ENCODE measurements around the gene RFX1. TPM values are rescaled to one million over a fixed set of nuclear protein-coding genes. Genes with fewer than 3 reads are reported as not detected.
"Not testable (repeated sequence)": the region's sequence is repeated elsewhere in the genome, so short reads cannot be mapped to it uniquely, and the experiment has no call there.

Gene RFX1
- polyA plus RNA-seq, 3 donors = 4.4 to 5.8 (median 4.4) TPM

DNA sequence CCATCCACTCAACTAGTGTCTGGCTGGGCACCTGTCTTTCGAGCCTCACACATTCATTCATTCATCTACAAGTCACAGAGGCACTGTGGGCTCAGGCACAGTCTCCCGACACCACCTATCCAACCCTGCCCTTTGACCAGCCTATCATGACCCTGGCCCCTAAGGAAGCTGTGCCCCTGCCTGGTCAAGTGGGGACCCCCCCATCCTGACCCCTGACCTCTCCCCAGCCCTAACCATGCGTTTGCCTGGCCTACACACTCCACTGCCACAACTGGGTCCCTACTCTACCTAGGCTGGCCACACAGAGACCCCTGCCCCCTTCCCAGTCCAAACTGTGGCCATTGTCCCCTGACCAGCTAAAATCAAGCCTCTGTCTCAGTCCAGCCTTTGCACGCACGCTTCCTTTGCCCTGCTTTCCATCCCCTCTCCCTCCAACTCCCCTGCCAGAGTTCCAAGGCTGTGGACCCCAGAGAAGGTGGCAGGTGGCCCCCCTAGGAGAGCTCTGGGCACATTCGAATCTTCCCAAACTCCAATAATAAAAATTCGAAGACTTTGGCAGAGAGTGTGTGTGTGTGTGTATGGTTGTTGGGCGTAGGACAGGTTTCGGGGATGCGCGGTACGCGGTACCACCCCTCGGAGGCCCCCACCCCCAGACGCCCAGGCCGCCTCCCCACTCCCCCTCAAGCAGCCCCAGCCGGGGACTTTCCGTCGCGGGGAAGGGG is 25.0 kb upstream of the RFX1 start:
- H3K27ac ChIP-seq (ENCODE audit: low read depth, low read length) = no peak overlapping the region
- 16 to 28% (median 21%) methylated on average over 19 to 20 of the region's 20 CpGs for WGBS, 3 donors

DNA sequence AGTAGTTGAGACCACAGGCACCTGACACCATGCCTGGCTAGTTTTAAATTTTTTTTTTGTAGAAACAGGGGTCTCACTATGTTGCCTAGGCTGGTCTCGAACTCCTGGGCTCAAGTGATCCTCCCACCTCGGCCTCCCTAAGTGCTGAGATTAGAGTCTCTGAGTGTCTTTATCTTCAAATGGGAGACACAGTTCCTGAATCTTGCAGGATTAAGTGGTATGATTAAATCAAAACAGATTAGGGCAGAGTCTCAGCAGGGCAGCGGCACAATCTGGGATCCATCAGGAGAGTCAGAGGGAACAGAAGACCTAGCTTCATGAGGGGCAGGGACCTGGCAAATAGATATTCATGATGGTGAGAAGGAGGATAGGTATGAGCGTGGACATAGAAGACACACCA is 22.8 kb upstream of the RFX1 start:
- WGBS, 3 donors = 73 to 80% (median 79%) methylated on average over 4 of the region's 4 CpGs
- no peak overlapping the region for H3K27ac ChIP-seq (ENCODE audit: low read depth, low read length)

DNA sequence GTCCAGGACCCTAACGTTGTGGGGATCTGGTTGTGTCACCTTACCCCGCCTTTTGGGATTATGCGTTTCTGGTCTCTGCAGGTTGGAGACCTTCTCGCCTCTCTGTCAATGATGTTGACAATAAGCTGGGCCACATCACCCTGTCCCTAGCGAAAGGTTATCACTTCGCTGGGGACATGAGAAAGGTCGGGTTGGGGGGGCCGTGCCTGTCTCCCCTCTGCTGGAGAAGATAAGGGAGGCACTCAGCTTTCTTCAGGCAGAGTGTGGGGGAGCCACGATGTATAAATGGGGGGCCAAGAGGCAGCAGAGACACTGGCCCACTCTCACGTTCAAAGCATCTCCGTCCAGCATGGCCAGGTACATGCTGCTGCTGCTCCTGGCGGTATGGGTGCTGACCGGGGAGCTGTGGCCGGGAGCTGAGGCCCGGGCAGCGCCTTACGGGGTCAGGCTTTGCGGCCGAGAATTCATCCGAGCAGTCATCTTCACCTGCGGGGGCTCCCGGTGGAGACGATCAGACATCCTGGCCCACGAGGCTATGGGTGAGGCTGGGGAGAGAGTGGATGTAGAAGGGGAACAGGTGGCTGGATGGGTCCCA is 21.8 kb upstream of the RFX1 start, which contains the start of gene RLN3:
Gene RLN3 (plus strand): TSS at position 293 of the 595 bp plus-strand sequence. CDS start 57 bp downstream, at position 350.
- 60 to 79% (median 71%) methylated on average over 24 of the region's 24 CpGs for WGBS, 3 donors
- no peak within 1 kb of the TSS for H3K27ac ChIP-seq (ENCODE audit: low read depth, low read length)

DNA sequence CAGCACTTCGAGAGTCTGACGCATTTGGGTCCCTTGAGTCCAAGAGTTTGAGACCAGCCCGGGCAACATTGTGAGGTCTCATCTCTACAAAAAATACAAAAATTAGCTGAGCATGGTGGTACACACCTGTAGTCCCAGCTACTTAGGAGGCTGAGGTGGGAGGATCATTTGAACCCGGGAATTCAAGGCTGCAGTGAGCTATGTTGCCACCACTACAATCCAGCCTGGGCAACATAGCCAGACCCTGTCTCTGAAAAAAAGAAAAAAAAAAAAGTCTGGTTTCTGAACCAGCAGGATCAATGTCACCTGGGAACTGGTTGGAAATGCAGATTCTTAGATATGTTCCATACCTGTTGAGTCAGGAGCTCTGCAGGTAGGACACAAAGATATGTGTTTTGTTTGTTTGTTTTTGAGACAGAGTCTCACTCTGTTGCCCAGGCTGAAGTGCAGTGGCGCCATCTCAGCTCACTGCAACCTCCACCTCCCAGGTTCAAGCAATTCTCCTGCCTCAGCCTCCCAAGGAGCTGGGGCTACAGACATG is 20.6 kb upstream of the RFX1 start:
- H3K27ac ChIP-seq (ENCODE audit: low read depth, low read length) = not testable (repeated sequence)
- 87 to 90% (median 89%) methylated on average over 5 of the region's 5 CpGs for WGBS, 3 donors

DNA sequence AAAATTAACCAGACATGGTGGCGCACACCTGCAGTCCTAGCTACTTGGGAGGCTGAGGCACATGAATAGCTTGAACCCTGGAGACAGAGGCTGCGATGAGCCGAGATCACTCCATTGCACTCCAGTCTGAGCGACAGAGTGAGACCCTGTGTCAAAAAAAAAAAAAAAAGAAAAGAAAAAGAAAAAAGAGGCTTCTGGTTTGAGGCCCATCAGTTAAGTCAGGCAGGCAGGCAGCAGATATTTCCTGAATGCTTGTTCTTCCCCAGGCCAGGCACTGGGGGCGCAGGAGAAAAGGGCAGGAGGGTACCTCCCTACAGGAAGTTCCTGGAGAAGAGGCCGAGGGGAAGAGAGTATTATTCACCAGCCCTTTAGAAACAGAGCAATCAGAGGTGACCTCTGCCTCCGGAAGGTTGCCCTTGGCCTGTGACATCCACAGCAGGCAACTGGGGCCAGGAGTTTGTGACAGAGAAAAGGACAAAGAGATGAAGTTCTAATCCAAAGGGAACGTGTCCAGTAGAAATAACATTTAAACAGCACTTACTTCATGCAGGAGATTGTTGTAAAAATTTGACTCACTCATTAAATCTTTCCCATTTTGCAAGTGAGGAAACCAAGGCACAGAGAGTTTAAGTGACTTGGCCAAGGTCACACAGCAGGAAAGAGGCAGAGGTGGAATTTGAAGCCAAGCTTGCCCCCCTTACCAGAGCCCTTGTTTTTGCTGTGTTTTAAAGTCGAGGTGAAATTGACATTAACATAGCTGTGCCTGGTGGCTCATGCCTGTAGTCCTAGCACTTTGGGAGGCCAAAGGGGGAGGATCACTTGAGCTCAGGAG is 17.5 kb upstream of the RFX1 start:
- no peak overlapping the region for H3K27ac ChIP-seq (ENCODE audit: low read depth, low read length)

DNA sequence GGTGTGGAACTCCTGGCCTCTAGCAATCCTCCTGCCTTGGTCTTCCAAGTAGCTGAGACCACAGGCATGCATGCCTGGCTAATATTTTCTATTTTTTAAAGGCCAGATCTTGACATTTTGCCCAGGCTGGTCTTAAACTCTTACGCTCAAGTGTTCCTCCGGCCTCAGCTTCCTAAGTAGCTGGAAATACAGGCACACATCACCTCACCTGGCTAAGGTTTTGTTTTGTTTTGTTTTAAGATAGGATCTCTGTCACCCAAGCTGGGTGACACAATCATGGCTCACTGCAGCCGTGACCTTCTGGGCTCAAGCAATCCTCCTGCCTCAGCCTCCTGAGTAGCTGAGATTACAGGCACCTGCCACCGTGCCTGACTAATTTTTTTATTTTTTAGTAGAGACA is 16.3 kb upstream of the RFX1 start:
- 79 to 88% (median 84%) methylated on average over 4 of the region's 4 CpGs for WGBS, 3 donors
- H3K27ac ChIP-seq (ENCODE audit: low read depth, low read length) = no peak overlapping the region

More for the DNA sequence above, 17.5 kb upstream of the RFX1 start:
- 50 to 55% (median 53%) methylated on average over 9 of the region's 9 CpGs for whole genome bisulfite sequencing, 3 donors

DNA sequence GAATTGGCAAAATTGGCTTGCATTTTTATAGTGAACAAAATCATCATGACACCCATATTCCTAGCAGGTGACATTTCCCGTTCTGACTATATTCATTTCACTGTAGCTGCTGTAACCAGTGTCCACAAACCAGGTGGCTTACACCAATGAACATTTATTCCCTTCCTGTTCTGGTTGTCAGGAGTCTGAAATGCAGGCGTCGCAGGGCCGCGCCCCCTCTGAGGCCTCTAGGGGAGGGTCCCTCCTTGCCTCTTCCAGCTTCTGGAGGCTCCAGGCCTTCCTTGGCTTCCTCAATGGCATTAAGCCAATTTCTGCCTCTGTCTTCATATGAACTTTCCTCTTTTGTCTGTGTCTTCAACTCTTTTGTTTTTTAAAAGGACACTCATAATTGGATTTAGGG is 15.4 kb upstream of the RFX1 start:
- WGBS, 3 donors = 21 to 88% (median 22%) methylated on average over 5 of the region's 5 CpGs
- no peak overlapping the region for H3K27ac ChIP-seq (ENCODE audit: low read depth, low read length)

DNA sequence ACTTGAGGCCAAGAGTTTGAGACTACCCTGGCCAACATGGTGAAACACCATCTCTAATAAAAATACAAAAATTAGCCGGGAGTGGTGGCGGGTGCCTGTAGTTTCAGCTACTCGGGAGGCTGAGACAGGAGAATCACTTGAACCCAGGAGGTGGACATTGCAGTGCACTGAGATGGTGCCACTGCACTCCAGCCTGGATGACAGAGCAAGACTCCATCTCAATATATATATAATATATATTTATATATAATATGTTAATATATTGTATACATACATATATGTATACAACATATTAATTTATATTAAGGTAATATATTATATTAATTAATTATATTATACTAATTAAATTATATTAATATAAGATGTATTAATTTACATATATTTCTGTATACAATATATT is 13.6 kb upstream of the RFX1 start:
- WGBS, 3 donors = 92 to 97% (median 92%) methylated on average over 3 of the region's 3 CpGs

DNA sequence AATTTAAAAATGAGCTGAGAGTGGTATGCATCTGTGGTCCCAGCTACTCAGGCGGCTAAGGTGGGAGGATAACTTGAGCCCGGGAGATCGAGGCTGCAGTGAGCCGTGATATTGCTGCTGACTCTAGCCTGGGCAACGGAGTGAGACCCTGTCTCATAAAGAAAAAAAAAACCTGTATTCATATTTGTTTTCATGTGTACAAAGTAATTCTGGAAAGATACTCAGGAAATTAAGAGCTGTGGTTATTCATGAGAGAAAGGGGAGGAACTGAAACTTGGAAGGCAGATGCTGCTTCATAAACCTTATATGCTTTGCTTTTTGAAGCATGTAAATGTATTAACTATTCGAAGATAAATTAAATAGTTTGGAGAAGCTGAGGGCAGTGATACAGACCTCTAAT is 13.0 kb upstream of the RFX1 start:
- H3K27ac ChIP-seq (ENCODE audit: low read depth, low read length) = no peak overlapping the region
- WGBS, 3 donors = 76 to 79% (median 78%) methylated on average over 6 of the region's 6 CpGs

More for the DNA sequence above, 13.6 kb upstream of the RFX1 start:
- H3K27ac ChIP-seq (ENCODE audit: low read depth, low read length) = not testable (repeated sequence)

DNA sequence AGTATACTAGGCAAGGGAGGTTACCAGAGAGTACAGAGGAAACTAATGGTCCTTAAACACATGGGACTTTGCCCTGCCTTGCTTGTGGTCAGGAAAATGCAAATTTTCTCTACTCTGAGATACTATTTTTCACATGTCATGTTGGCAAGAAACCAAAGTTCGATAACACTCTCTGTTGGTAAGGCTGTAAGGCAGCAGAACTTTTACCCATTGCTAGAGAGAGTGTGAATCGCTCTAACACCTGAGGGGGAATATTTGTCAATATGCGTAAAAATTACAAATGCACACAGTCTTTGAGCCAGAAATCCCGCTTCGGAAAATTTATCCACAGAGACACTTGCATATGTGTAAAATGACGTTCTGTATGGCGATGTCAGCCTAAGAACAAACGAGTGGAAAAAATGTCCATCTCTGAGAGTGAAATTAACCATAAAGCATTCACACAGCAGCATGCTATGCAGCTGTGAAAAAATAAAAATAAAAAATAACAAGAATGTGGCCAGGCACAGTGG is 9.5 kb upstream of the RFX1 start:
- 24 to 81% (median 72%) methylated on average over 8 of the region's 8 CpGs for WGBS, 3 donors
- H3K27ac ChIP-seq (ENCODE audit: low read depth, low read length) = no peak overlapping the region

DNA sequence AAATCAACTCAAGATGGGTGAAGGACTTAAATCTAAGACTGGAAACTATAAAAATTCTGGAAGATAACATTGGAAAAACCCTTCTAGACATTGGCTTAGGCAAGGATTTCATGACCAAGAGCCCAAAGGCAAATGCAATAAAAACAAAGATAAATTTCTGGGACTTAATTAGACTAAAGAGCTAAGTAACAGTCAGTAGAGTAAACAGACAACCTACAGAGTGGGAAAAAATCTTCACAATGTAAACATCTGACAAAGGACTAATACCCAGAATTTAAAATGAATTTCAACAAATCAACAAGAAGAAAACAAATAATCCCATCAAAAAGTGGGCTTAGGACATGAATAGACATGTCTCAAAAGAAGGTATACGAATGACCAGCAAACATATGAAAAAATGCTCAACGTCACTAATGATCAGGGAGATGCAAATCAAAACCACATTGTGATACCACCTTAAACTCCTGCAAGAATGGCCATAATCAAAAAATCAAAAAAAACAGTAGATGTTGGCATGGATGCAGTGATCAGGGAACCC is 6.3 kb upstream of the RFX1 start:
- H3K27ac ChIP-seq (ENCODE audit: low read depth, low read length) = no peak overlapping the region
- WGBS, 3 donors = 85 to 95% (median 92%) methylated on average over 2 of the region's 2 CpGs

DNA sequence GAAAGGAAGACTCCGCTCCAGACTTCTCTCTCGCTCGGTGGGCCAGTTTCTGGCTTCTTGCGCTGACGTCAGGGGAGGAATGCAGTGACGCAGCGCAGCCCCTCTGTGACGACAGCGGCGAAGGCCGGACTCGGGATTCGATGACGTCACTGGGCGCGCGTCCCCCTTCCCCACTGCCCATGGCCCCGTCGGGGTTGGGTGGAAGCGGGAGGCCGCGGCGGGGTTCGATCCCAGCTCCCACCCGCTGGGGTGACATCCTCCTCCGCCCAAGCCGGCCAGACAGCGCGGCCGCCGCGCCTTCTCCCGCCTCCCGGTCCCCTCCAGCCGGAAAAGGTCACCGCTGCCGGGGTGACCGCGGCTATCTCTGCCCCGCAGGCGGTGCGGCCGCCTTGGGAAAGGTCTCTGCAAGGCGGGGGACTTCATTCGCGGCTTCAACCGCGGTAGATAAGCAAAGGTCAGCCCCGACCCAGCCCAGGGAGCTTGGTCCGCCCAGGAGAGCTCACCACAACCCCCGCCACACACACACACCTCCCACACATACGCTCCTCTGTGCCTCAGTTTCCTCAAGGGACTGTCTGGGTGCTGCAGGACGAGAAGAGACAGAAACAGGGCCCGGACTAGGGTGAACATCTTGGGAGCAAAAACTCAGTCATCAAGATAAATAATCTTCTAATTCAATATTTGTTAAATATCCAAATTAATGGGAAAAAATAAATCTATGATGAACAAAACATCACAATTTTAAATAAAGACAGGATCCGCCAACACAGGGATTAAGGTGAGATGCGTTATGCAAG is 844 bp upstream of the RFX1 start:
- H3K27ac ChIP-seq (ENCODE audit: low read depth, low read length) = peak overlapping the region; percentile 93
- 4 to 5% (median 4%) methylated on average over 56 of the region's 56 CpGs for WGBS, 3 donors

DNA sequence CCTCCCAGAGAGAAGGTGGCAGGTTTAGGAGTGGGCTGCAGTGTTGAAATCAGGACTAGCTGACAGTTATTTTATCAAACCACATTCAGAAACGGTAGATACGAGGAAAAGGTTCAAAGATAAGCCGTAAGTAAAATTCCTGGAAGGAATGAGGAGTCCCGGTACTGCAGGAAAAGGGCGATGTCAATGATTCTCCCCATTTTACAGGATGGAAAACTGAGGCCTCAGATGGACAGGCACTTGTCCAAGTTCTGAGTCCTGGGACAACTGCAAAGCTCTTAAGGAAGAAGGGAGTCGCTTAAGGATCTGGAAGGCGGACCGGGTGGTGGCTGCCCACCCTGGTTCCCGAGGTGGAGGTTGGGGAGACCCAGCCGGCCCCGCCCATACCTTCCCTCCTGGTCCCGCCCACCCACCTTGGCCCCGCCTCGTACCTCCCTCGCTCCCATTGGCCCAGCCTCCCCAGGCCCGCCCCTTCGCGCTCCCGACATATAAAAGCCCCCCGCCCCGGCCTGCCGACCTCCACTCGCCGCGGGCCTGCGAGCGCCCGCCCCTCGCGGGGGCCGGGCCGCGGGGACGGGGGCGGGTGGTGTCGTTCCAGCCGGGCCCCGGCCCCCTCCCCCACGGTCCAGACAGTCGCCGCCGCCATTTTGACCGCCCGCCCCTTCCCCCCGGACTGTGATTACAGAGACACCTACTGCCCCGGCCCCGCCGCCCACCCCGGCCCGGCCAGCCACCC is 603 bp downstream of the RFX1 start:
- peak overlapping the region; percentile 100 for H3K27ac ChIP-seq (ENCODE audit: low read depth, low read length)
- 5 to 8% (median 7%) methylated on average over 19 to 50 of the region's 50 CpGs for WGBS, 3 donors

DNA sequence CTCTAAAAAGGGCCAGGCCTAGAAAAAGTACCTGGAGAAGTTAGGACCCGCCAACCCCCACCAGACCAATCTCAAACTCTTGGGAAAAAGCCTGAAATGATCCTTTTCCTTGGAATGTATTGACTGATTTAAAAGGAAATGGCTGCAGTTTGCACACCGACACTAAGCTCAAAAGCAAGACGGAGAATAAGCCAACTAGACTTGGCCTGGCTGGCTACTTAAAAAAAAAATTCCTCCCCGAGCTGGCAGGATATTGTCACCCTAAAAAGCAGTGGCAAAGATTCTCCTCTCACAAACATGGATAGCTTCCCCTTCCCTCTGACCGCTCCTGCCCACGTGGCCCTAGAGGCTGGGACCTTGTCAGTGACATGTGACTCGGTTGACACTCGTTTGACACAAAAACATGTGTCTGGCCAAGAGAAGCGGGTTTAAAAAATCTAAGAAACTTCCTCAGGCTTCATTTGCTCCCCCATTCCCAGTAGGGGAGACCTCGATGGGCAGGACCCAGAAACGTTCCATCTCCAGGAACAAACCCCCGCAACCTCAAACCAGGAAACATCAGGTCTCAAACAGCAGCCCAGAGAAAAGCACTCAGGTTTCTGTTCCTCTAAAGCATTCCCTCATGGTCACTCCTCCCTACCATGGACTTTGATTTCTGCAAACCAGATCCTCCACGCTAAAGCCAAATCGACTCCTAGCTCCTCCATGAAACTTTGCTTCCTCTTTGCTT is 1.3 kb downstream of the RFX1 start:
- 9 to 19% (median 15%) methylated on average over 14 of the region's 14 CpGs for WGBS, 3 donors
- no peak overlapping the region for H3K27ac ChIP-seq (ENCODE audit: low read depth, low read length)

DNA sequence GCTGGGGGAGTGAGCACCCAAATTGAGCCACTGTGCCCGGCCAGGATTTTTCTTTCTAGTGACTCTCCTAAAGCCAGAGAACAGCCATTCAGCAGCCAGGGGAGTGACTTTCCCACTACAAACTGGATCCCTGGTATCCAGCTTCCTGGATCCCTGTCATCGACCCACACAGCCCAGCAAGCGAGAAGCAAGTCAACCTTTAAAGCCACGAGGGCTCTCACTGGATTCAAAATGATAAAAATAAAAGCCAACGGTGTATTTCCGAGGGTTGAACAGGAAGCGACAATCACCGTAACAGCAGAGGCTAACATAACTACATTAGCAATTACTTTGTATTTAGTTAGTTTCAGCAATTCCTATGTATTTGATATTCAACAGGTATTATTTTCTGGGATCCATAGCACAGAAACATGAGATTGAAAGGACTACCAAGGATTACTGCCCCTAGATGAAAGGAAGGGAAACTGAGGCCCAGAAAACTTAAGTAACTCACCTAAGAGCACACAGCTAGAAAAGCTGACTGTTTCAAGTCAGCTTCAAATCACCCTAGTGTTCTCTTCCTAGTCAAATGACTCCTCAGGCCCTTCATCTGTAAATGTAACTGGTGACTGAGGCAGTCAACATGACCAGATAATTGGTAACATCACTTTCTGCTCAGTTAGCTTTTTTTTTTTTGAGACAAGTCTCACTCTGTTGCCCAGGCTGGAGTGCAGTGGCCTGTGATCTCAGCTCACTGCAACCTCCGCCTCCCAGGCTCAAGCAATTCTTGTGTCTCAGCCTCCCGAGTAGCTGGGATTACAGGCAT is 2.7 kb downstream of the RFX1 start:
- no peak overlapping the region for H3K27ac ChIP-seq (ENCODE audit: low read depth, low read length)
- 38 to 55% (median 44%) methylated on average over 10 of the region's 10 CpGs for WGBS, 3 donors
